Activated CD4-positive, CD25-positive, alpha-beta regulatory T cell treated with anti-CD3 and anti-CD28 coated beads, Interleukin-2, amount 50 U/mL, for 72 hours (primary cell): ENCODE measurements around the gene EIF4H.

Experiments used
- DNase-seq: peaks from one replicate; pipeline ENCODE4 v3.0.0; 2021

Gene EIF4H

GRCh38 chr7:74228951-74229900, 55.1 kb downstream of the EIF4H start:
- DNase-seq: no peak

GRCh38 chr7:74230446-74231231, 56.5 kb downstream of the EIF4H start:
- no peak for DNase-seq

- DNase-seq: no peak
Measured at GRCh38 chr7:74231232-74231590, 57.1 kb downstream of the EIF4H start.

- DNase-seq: no peak
Measured at GRCh38 chr7:74233655-74234285, 59.6 kb downstream of the EIF4H start.

GRCh38 chr7:74235518-74236268, 61.5 kb downstream of the EIF4H start:
- no peak for DNase-seq

- DNase-seq: no peak
Measured at GRCh38 chr7:74236284-74236683, 62.1 kb downstream of the EIF4H start.

GRCh38 chr7:74240482-74240881, 66.3 kb downstream of the EIF4H start:
- DNase-seq: no peak

- no peak for DNase-seq
Measured at GRCh38 chr7:74242122-74242443, 67.9 kb downstream of the EIF4H start.

GRCh38 chr7:74246497-74246896, 72.3 kb downstream of the EIF4H start:
- DNase-seq: no peak
